MM.1S (cell line): ENCODE data around the gene AP1G1.

Experiments
- EZH2 ChIP-seq: fragments of 300-600 bp; sonication (generic); optimal IDR thresholded peaks from 2 replicates; pipeline ENCODE3; 2017; ENCODE audit warnings: low read depth, mild to moderate bottlenecking, antibody characterized with exemption, low read length, mixed read lengths
- EZH2phosphoT487 ChIP-seq: fragments of 300-600 bp; sonication (generic); IDR thresholded peaks from 2 replicates; pipeline ENCODE4 v1.6.1; 2018; ENCODE audit warnings: antibody characterized with exemption, low read length
- TF ChIP-seq, protein P1 (sequence below): fragments of 300-600 bp; sonication (generic); IDR thresholded peaks from 2 replicates; pipeline ENCODE4 v1.5.1; 2016; ENCODE audit warnings: antibody characterized with exemption, low read length, mixed read lengths

DNA sequence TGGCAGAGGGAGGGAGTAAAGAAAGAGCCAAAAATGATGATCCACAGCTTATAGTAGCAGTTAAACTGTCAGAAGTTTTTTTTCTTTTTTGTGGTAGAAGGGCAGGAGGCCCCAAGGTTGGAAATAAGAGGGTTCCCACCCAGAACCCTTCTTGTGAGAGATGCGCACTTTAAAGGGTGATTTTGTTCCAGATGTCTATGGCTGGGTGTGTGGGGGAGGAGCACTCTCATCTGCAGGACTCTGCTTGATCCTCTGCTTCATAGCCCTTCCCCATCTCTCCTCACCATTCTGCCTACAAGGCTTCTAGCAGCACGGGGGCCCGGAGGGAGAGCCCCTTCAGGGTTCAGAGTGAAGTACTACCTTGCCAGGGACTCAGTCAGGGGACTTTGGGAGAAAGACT is 43.5 kb upstream of the AP1G1 start:
- TF ChIP-seq, protein P1, sequence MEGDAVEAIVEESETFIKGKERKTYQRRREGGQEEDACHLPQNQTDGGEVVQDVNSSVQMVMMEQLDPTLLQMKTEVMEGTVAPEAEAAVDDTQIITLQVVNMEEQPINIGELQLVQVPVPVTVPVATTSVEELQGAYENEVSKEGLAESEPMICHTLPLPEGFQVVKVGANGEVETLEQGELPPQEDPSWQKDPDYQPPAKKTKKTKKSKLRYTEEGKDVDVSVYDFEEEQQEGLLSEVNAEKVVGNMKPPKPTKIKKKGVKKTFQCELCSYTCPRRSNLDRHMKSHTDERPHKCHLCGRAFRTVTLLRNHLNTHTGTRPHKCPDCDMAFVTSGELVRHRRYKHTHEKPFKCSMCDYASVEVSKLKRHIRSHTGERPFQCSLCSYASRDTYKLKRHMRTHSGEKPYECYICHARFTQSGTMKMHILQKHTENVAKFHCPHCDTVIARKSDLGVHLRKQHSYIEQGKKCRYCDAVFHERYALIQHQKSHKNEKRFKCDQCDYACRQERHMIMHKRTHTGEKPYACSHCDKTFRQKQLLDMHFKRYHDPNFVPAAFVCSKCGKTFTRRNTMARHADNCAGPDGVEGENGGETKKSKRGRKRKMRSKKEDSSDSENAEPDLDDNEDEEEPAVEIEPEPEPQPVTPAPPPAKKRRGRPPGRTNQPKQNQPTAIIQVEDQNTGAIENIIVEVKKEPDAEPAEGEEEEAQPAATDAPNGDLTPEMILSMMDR = no peak
- TF ChIP-seq EZH2 = no peak
- no peak for TF ChIP-seq EZH2phosphoT487
